ENCODE results near the gene LRCH1.

DNA sequence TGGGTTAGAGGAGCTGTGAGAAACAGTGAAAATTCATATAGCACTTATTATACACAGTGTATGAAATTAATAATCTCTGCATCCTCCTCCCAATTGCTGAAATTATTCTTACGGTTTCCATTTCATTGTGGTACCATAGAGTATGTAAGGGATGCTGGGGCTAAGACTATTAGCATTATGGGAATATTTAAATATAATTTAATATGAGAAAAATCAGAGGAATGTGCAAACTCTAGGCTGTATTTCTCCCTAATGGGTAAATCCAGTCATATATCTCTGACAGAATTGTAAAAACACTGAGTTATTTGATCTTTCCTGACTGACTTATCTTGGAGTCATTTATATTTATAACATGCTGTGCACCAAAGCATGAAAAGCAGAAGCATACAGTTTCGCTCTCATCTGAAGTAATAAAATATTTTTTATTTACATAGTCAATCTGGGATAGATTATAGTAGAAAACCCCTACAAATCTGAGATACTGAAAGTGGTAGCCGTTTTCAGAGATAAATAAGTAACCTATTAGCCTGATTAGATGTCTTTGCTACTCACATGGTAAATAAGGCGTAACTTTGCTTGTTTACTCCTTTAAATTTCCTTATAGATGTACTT lies 34.9 kb downstream of the LRCH1 start:
- TF ChIP-seq CTCF (IDR thresholded peaks at IDR 0.05) = no peak
- no peak for TF ChIP-seq POLR2AphosphoS5 (IDR thresholded peaks at IDR 0.05)
- TF ChIP-seq POLR2A (IDR thresholded peaks at IDR 0.05) = no peak
